ENCODE measurements around the gene HOXA13.
A peak's percentile ranks its signal among the peaks of the same experiment; 100 is the strongest.

HOXA13 gene

GRCh38 chr7:27196287-27196767 is 3.6 kb downstream of the HOXA13 start:
- H4K20me1 ChIP-seq (ENCODE audit: insufficient read depth, low read length), result no peaks in the 10 kb centered on the region
- H3K4me1 ChIP-seq (ENCODE audit: insufficient read depth, low read length, severe bottlenecking), result peaks cover 32% of the 10 kb centered on the region
- H3K4me3 ChIP-seq (ENCODE audit: low read depth, low read length, poor library complexity, severe bottlenecking), result no peak overlapping the region
- H3K27ac ChIP-seq (ENCODE audit: low read depth, low read length, poor library complexity, severe bottlenecking), result no peak overlapping the region
- no peak overlapping the region for H3K4me2 ChIP-seq (ENCODE audit: low read length)
- no peak overlapping the region for H2AFZ ChIP-seq (ENCODE audit: low read length)
- H3F3A ChIP-seq (ENCODE audit: insufficient read depth, low read length), result no peaks in the 10 kb centered on the region
- H3K9ac ChIP-seq (ENCODE audit: low read length), result no peak overlapping the region
- H3K27me3 ChIP-seq (ENCODE audit: insufficient read depth, low read length), result no peaks in the 10 kb centered on the region; the same call in 1 of the 2 replicates
- no peaks in the 10 kb centered on the region for H3K9me2 ChIP-seq (ENCODE audit: low read depth, low read length)
- TF ChIP-seq EZH2 (IDR thresholded peaks at IDR 0.05; ENCODE audit: borderline replicate concordance, low read length) (no peak), CTCF (IDR thresholded peaks at IDR 0.05; ENCODE audit: low read length) (peak; percentile 97)
- no peaks in the 10 kb centered on the region for H3K9me3 ChIP-seq (ENCODE audit: low read length)
- no peaks in the 10 kb centered on the region for H3K79me2 ChIP-seq (ENCODE audit: insufficient read depth, low read length)
- H3K36me3 ChIP-seq (ENCODE audit: insufficient read depth, low read length), result no peaks in the 10 kb centered on the region

- H3K9ac ChIP-seq (ENCODE audit: low read length), result no peak overlapping the region
- H3K79me2 ChIP-seq (ENCODE audit: insufficient read depth, low read length), result no peaks in the 10 kb centered on the region
- no peaks in the 10 kb centered on the region; the same call in 1 of the 2 replicates for H3K27me3 ChIP-seq (ENCODE audit: insufficient read depth, low read length)
- no peak overlapping the region for H3K4me2 ChIP-seq (ENCODE audit: low read length)
- H4K20me1 ChIP-seq (ENCODE audit: insufficient read depth, low read length), result no peaks in the 10 kb centered on the region
- H2AFZ ChIP-seq (ENCODE audit: low read length), result no peak overlapping the region
- TF ChIP-seq EZH2 (IDR thresholded peaks at IDR 0.05; ENCODE audit: borderline replicate concordance, low read length), result no peak
- TF ChIP-seq CTCF (IDR thresholded peaks at IDR 0.05; ENCODE audit: low read length), result no peak
- no peak overlapping the region for H3K4me3 ChIP-seq (ENCODE audit: low read depth, low read length, poor library complexity, severe bottlenecking)
- peaks cover 21% of the 10 kb centered on the region for H3K4me1 ChIP-seq (ENCODE audit: insufficient read depth, low read length, severe bottlenecking)
- no peak overlapping the region for H3K27ac ChIP-seq (ENCODE audit: low read depth, low read length, poor library complexity, severe bottlenecking)
- H3F3A ChIP-seq (ENCODE audit: insufficient read depth, low read length), result no peaks in the 10 kb centered on the region
- no peaks in the 10 kb centered on the region for H3K9me2 ChIP-seq (ENCODE audit: low read depth, low read length)
- no peaks in the 10 kb centered on the region for H3K36me3 ChIP-seq (ENCODE audit: insufficient read depth, low read length)
- H3K9me3 ChIP-seq (ENCODE audit: low read length), result no peaks in the 10 kb centered on the region
Observed at GRCh38 chr7:27194686-27195379, 5.1 kb downstream of the HOXA13 start.

- Histone ChIP-seq H3K4me3 (ENCODE audit: low read depth, low read length, poor library complexity, severe bottlenecking) (no peak overlapping the region), H3K9ac (ENCODE audit: low read length) (no peak overlapping the region), H2AFZ (ENCODE audit: low read length) (no peak overlapping the region), H3K9me2 (ENCODE audit: low read depth, low read length) (no peaks in the 10 kb centered on the region), H3K9me3 (ENCODE audit: low read length) (no peaks in the 10 kb centered on the region), H3K27me3 (ENCODE audit: insufficient read depth, low read length) (no peaks in the 10 kb centered on the region; the same call in 1 of the 2 replicates), H3K79me2 (ENCODE audit: insufficient read depth, low read length) (no peaks in the 10 kb centered on the region), H3K4me2 (ENCODE audit: low read length) (no peak overlapping the region), H4K20me1 (ENCODE audit: insufficient read depth, low read length) (no peaks in the 10 kb centered on the region), H3K27ac (ENCODE audit: low read depth, low read length, poor library complexity, severe bottlenecking) (no peak overlapping the region), H3K36me3 (ENCODE audit: insufficient read depth, low read length) (no peaks in the 10 kb centered on the region), H3F3A (ENCODE audit: insufficient read depth, low read length) (no peaks in the 10 kb centered on the region), H3K4me1 (ENCODE audit: insufficient read depth, low read length, severe bottlenecking) (peaks cover 17% of the 10 kb centered on the region)
- no peak for TF ChIP-seq CTCF (IDR thresholded peaks at IDR 0.05; ENCODE audit: low read length)
- TF ChIP-seq EZH2 (IDR thresholded peaks at IDR 0.05; ENCODE audit: borderline replicate concordance, low read length), result no peak
Observed at GRCh38 chr7:27194002-27194352, 5.9 kb downstream of the HOXA13 start.

All from OCI-LY1 (cell line).